GM12878 (cell line): ENCODE results near the gene MAN2A1. TPM values are rescaled to one million over a fixed set of nuclear protein-coding genes. Genes with fewer than 3 reads are reported as not detected.
A peak's percentile ranks its signal among the peaks of the same experiment; 100 is the strongest.

Experiments
- ATAC-seq: fragments of 200-7000 bp; cut with Tn5 transposase; 3 replicates; pipeline ENCODE4 v1.9.1; 2020; ENCODE audit warnings: mild to moderate bottlenecking, moderate library complexity
- BruUV-seq: library from RNA; stranded (reverse); fragments of 400-500 nt; replicated peaks from 2 replicates; lab custom pipeline; 2021; lab: Mats Ljungman, UMichigan
- CTCF ChIA-PET: fragments of 300-600 bp; sonication (Branson Sonifier 250); formaldehyde crosslinking; extraction: SDS; loops from one replicate; lab custom pipeline; 2021; ENCODE audit warnings: inconsistent platforms; lab: Yijun Ruan, JAX
- POLR2A ChIA-PET: fragments of 350-600 bp; formaldehyde crosslinking; extraction: SDS; loops from one replicate; lab custom pipeline; 2021; ENCODE audit warnings: inconsistent platforms; lab: Charles Lee
- RAD21 ChIA-PET: fragments of 300-600 bp; sonication (Branson Sonifier 250); formaldehyde crosslinking; loops from one replicate; lab custom pipeline; 2023; ENCODE audit warnings: antibody characterized with exemption; ENCODE audit not compliant: unreplicated experiment; lab: Charles Lee
- SMC1A ChIA-PET: fragments of 300-600 bp; sonication (Branson Sonifier 250); formaldehyde crosslinking; loops from one replicate; lab custom pipeline; 2023; ENCODE audit not compliant: unreplicated experiment, uncharacterized antibody; lab: Charles Lee
- DNase-seq: peaks from one replicate; pipeline ENCODE4 v3.0.0-alpha.2; 2011; ENCODE audit warnings: low read depth, low spot score
- FAIRE-seq: peaks from 3 replicates; lab custom pipeline; 2011; peaks lifted over from hg19 to GRCh38; lab: Jason Lieb, UNC
- H2AFZ ChIP-seq: 2 replicates; pipeline ENCODE4 v1.6.0; 2011; ENCODE audit warnings: low read depth, low read length, control low read depth; ENCODE audit not compliant: control insufficient read depth
- H3K27ac ChIP-seq: 2 replicates; pipeline ENCODE4 v1.5.1; 2011; ENCODE audit warnings: control low read depth; ENCODE audit not compliant: control insufficient read depth, insufficient read depth
- H3K27me3 ChIP-seq, 2 experiments: replicated peaks in 1 of 2; 2 replicates each; pipeline versions ENCODE4 v1.6.0 to v1.6.1; 2011; ENCODE audit warnings: low read length in 1 of 2; ENCODE audit not compliant: control insufficient read depth in 2 of 2, insufficient read depth in 2 of 2
- H3K36me3 ChIP-seq, 2 experiments: 2 replicates each; pipeline ENCODE4 v1.5.1; 2011; ENCODE audit warnings: low read length in 1 of 2; ENCODE audit not compliant: control insufficient read depth in 2 of 2, insufficient read depth in 2 of 2
- H3K4me1 ChIP-seq: 2 replicates; pipeline ENCODE4 v1.6.1; 2011; ENCODE audit warnings: mild to moderate bottlenecking, low read length, moderate library complexity, mixed read lengths; ENCODE audit not compliant: control insufficient read depth, insufficient read depth
- H3K4me2 ChIP-seq: 2 replicates; pipeline ENCODE4 v1.6.0; 2011; ENCODE audit warnings: control low read depth; ENCODE audit not compliant: control insufficient read depth, insufficient read depth
- H3K4me3 ChIP-seq: fragments of 200-600 bp; sonication (generic); 2 replicates; pipeline ENCODE4 v1.5.1; 2016
- H3K79me2 ChIP-seq: 2 replicates; pipeline ENCODE4 v1.6.0; 2011; ENCODE audit warnings: low read length; ENCODE audit not compliant: control insufficient read depth, insufficient read depth
- H3K9ac ChIP-seq: 2 replicates; pipeline ENCODE4 v1.8.0; 2011; ENCODE audit warnings: low read length, control low read depth, mixed read lengths; ENCODE audit not compliant: control insufficient read depth, insufficient read depth
- H3K9me3 ChIP-seq: replicated peaks from 3 replicates; pipeline ENCODE4 v1.5.1; 2011; ENCODE audit warnings: mild to moderate bottlenecking, low read length; ENCODE audit not compliant: control insufficient read depth, insufficient read depth
- H4K20me1 ChIP-seq: 2 replicates; pipeline ENCODE4 v1.6.0; 2011; ENCODE audit not compliant: control insufficient read depth, insufficient read depth
- EGR1 ChIP-seq, 2 experiments: IDR thresholded peaks; 1 replicate in 1 of 2; 2 replicates in 1 of 2; pipeline ENCODE4 v1.6.1; 2011 to 2012; ENCODE audit warnings: low read depth in 2 of 2, low read length in 2 of 2, borderline replicate concordance in 1 of 2, mild to moderate bottlenecking in 1 of 2, moderate library complexity in 1 of 2
- KLF5 ChIP-seq: fragments of 450-650 bp; IDR thresholded peaks from 2 replicates; pipeline ENCODE4 v1.6.1; 2014; ENCODE audit warnings: mild to moderate bottlenecking; ENCODE audit not compliant: partially characterized antibody
- NFYB ChIP-seq: IDR thresholded peaks from 2 replicates; pipeline ENCODE4 v1.6.1; 2011; ENCODE audit warnings: low read depth, mild to moderate bottlenecking, low read length, improper control_type of control experiment, moderate library complexity; ENCODE audit not compliant: insufficient read depth
- PAX5 ChIP-seq: IDR thresholded peaks from 2 replicates; pipeline ENCODE4 v1.6.1; 2011; ENCODE audit warnings: low read depth, low read length, borderline replicate concordance
- POLR2AphosphoS2 ChIP-seq: IDR thresholded peaks from 2 replicates; pipeline ENCODE4 v1.6.1; 2011; ENCODE audit warnings: low read depth, mild to moderate bottlenecking, low read length, improper control_type of control experiment, moderate library complexity
- SREBF1 ChIP-seq: IDR thresholded peaks from 2 replicates; pipeline ENCODE4 v1.6.1; 2012; ENCODE audit warnings: mild to moderate bottlenecking, low read length
- WGBS: methylation state at CpG from one replicate; pipeline ENCODE4 v1.1.6; 2016; ENCODE audit warnings: low lambda C conversion rate; ENCODE audit not compliant: insufficient replicate concordance, insufficient coverage; ENCODE audit errors: missing lambda C conversion rate; 5-methylcytosine and 5-hydroxymethylcytosine counted together
- in situ Hi-C: fragments of 300-500 bp; cut with MboI; formaldehyde crosslinking; loops from 9 replicates; pipeline ENCODE4 v1.14.3; 2018; ENCODE audit warnings: mixed read lengths
- intact Hi-C: fragments of 100-400 bp; cut with micrococcal nuclease; formaldehyde crosslinking; loops from one replicate; pipeline ENCODE4 v1.14.2; 2022; ENCODE audit not compliant: unreplicated experiment
- polyA plus RNA-seq, 11 experiments: library from polyadenylated mRNA; depleted of rRNA in 4 of 11; unstranded in 6 of 11; stranded (reverse) in 5 of 11; fragments of >200 nt; fragmentation: Nextera tagmentation in 4 of 11; fragmentation: Illumina TruSeq in 1 of 11; extraction: Ambion mirVana in 4 of 11; extraction: Trizol in 1 of 11; gene quantifications; 1 replicate in 1 of 11; 2 replicates in 10 of 11; pipeline versions ENCODE4 v1.2.1 to v1.2.3, GENCODE V29; 2011 to 2016; ENCODE audit warnings: inconsistent platforms in 2 of 11, missing spikeins in 2 of 11, low read depth in 1 of 11
- total RNA-seq, 4 experiments: library from RNA; depleted of rRNA in 3 of 4; stranded (reverse); fragments of >200 nt in 3 of 4; fragmentation: Illumina TruSeq in 1 of 4; extraction: Trizol in 1 of 4; gene quantifications; 2 replicates each; pipeline versions ENCODE4 v1.2.1 to v1.2.3, GENCODE V29; 2013 to 2021
- TF ChIP-seq, protein P1 (sequence below): fragments of 450-650 bp; IDR thresholded peaks from 2 replicates; pipeline ENCODE4 v1.6.1; 2016; ENCODE audit warnings: mild to moderate bottlenecking
- TF ChIP-seq, protein P2 (sequence below): fragments of 450-650 bp; IDR thresholded peaks from 2 replicates; pipeline ENCODE4 v1.6.1; 2017; ENCODE audit warnings: antibody characterized with exemption, mild to moderate bottlenecking, moderate library complexity
- TF ChIP-seq, protein P3 (sequence below): IDR thresholded peaks from 2 replicates; pipeline ENCODE4 v1.6.1; 2011; ENCODE audit warnings: mild to moderate bottlenecking, low read depth, low read length, moderate library complexity; ENCODE audit not compliant: insufficient replicate concordance

Gene MAN2A1
- total and polyA plus RNA-seq, 10 of the 15 experiments (the other 5 are each of a cell fraction or from before 2014, with no cell fraction given) = 4.2 to 27.9 (median 10.5) TPM

GRCh38 chr5:109803854-109804253 is 114.1 kb downstream of the MAN2A1 start:
- no peak overlapping the region for H3K27ac ChIP-seq
- no peak for TF ChIP-seq SREBF1
- TF ChIP-seq KLF5 = no peak
- no peak for TF ChIP-seq EGR1 (IDR thresholded peaks at IDR 0.05; ENCODE audit: borderline replicate concordance in 1 of 2, low read depth in 2 of 2, low read length in 2 of 2)
- TF ChIP-seq, protein P1, sequence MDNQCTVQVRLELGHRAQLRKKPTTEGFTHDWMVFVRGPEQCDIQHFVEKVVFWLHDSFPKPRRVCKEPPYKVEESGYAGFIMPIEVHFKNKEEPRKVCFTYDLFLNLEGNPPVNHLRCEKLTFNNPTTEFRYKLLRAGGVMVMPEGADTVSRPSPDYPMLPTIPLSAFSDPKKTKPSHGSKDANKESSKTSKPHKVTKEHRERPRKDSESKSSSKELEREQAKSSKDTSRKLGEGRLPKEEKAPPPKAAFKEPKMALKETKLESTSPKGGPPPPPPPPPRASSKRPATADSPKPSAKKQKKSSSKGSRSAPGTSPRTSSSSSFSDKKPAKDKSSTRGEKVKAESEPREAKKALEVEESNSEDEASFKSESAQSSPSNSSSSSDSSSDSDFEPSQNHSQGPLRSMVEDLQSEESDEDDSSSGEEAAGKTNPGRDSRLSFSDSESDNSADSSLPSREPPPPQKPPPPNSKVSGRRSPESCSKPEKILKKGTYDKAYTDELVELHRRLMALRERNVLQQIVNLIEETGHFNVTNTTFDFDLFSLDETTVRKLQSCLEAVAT = no peak
- TF ChIP-seq NFYB = no peak
- TF ChIP-seq, all 136 proteins: peak for 0
- Histone ChIP-seq H3K4me2 (no peak overlapping the region), H3K79me2 (no peaks in the 10 kb centered on the region), H3K4me1 (no peaks in the 10 kb centered on the region), H3K27me3 (no peaks in the 10 kb centered on the region), H3K4me3 (no peak overlapping the region), H3K9me3 (no peaks in the 10 kb centered on the region; the same call in 2 of the 3 replicates), H2AFZ (no peak overlapping the region), H4K20me1 (no peaks in the 10 kb centered on the region), H3K9ac (no peak overlapping the region), H3K36me3 (peaks cover 0 to 3% of the 10 kb centered on the region in 2 experiments; a peak in 2 of 4 replicates)
- ChIA-PET CTCF (interaction anchor here (1.1 to 1.4 kb wide), 2 partner anchors 12 to 17 kb away, joined by 3 read pairs; no protein-coding TSS in a partner anchor), SMC1A (interaction anchor here (0.9 to 1.1 kb wide), 3 partner anchors 9 to 111 kb away, joined by 3 to 4 read pairs (median 3); no protein-coding TSS in a partner anchor), POLR2A (no interaction called here), RAD21 (no interaction called here)
- WGBS = 94% methylated on average over 2 of the region's 2 CpGs
- DNase-seq (no peak), FAIRE-seq (peak; percentile 66), ATAC-seq (no peak)
- intact Hi-C loops (no loop called here), in situ Hi-C loops (no loop called here)
- no TSS peak for BruUV-seq

DNA sequence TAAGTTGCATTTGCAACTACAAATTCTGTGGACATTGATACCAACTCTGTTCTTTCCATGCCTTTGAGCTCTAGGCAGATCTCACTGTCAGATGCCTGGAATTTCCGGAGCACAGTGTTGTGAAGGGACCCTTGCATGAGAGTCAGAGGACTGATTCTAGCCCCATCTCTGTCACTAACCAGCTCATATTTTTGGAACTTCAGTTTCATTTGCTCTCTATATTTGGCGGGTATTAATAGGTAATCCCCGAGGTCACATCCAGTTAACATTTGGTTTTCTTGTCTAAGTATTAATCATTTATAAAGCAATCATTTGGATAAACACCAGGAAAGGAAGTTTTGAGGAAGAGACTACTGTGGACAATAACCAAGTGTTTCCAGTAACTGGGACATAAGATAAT is 115.7 kb downstream of the MAN2A1 start:
- no peaks in the 10 kb centered on the region for H3K27me3 ChIP-seq
- H3K79me2 ChIP-seq = no peaks in the 10 kb centered on the region
- ChIA-PET SMC1A (no interaction called here), POLR2A (no interaction called here), RAD21 (no interaction called here), CTCF (interaction anchor here (0.7 kb wide), 1 partner anchor 609 kb away, joined by 3 read pairs; no protein-coding TSS in a partner anchor)
- no peak overlapping the region for H3K4me2 ChIP-seq
- H3K9ac ChIP-seq = no peak overlapping the region
- no peaks in the 10 kb centered on the region for H4K20me1 ChIP-seq
- intact Hi-C loops (no loop called here), in situ Hi-C loops (no loop called here)
- no peak overlapping the region for H2AFZ ChIP-seq
- H3K36me3 ChIP-seq = no peaks in the 10 kb centered on the region; a peak in 1 of 4 replicates
- WGBS = 65% methylated on average over 3 of the region's 3 CpGs
- H3K9me3 ChIP-seq = no peaks in the 10 kb centered on the region; the same call in 2 of the 3 replicates
- no peaks in the 10 kb centered on the region for H3K4me1 ChIP-seq
- ATAC-seq (no peak), FAIRE-seq (no peak), DNase-seq (no peak)
- BruUV-seq = no TSS peak
- H3K4me3 ChIP-seq = no peak overlapping the region
- H3K27ac ChIP-seq = no peak overlapping the region
- TF ChIP-seq, protein P2, sequence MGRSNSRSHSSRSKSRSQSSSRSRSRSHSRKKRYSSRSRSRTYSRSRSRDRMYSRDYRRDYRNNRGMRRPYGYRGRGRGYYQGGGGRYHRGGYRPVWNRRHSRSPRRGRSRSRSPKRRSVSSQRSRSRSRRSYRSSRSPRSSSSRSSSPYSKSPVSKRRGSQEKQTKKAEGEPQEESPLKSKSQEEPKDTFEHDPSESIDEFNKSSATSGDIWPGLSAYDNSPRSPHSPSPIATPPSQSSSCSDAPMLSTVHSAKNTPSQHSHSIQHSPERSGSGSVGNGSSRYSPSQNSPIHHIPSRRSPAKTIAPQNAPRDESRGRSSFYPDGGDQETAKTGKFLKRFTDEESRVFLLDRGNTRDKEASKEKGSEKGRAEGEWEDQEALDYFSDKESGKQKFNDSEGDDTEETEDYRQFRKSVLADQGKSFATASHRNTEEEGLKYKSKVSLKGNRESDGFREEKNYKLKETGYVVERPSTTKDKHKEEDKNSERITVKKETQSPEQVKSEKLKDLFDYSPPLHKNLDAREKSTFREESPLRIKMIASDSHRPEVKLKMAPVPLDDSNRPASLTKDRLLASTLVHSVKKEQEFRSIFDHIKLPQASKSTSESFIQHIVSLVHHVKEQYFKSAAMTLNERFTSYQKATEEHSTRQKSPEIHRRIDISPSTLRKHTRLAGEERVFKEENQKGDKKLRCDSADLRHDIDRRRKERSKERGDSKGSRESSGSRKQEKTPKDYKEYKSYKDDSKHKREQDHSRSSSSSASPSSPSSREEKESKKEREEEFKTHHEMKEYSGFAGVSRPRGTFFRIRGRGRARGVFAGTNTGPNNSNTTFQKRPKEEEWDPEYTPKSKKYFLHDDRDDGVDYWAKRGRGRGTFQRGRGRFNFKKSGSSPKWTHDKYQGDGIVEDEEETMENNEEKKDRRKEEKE = no peak
- TF ChIP-seq PAX5 = no peak
- TF ChIP-seq POLR2AphosphoS2 = no peak
- TF ChIP-seq, protein P3, sequence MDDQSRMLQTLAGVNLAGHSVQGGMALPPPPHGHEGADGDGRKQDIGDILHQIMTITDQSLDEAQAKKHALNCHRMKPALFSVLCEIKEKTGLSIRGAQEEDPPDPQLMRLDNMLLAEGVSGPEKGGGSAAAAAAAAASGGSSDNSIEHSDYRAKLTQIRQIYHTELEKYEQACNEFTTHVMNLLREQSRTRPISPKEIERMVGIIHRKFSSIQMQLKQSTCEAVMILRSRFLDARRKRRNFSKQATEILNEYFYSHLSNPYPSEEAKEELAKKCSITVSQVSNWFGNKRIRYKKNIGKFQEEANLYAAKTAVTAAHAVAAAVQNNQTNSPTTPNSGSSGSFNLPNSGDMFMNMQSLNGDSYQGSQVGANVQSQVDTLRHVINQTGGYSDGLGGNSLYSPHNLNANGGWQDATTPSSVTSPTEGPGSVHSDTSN = no peak
